SH-SY5Y (cell line): ENCODE data around the gene LRIT3.

ENCODE experiments used
- GATA2 ChIP-seq: IDR thresholded peaks from 2 replicates; pipeline ENCODE4 v1.6.1; 2011; ENCODE audit warnings: mild to moderate bottlenecking, low read depth, low read length
- GATA3 ChIP-seq: IDR thresholded peaks from 2 replicates; pipeline ENCODE4 v1.6.1; 2011; ENCODE audit warnings: low read depth, mild to moderate bottlenecking, low read length, moderate library complexity

The LRIT3 gene

GRCh38 chr4:109873791-109874514 lies 26.0 kb downstream of the LRIT3 start:
- TF ChIP-seq GATA2 (no peak), GATA3 (no peak)

GRCh38 chr4:109875106-109875505 lies 27.2 kb downstream of the LRIT3 start:
- TF ChIP-seq GATA2 (no peak), GATA3 (no peak)

GRCh38 chr4:109876634-109877265 lies 28.8 kb downstream of the LRIT3 start:
- TF ChIP-seq GATA2: no peak
- no peak for TF ChIP-seq GATA3

GRCh38 chr4:109877400-109877799 lies 29.5 kb downstream of the LRIT3 start:
- TF ChIP-seq GATA3: no peak
- TF ChIP-seq GATA2: no peak

- TF ChIP-seq GATA3: no peak
These were observed 30.4 kb downstream of the LRIT3 start for GRCh38 chr4:109878355-109878754.

GRCh38 chr4:109879081-109879480 lies 31.2 kb downstream of the LRIT3 start:
- TF ChIP-seq GATA2: no peak
- no peak for TF ChIP-seq GATA3

- TF ChIP-seq GATA3: no peak
- TF ChIP-seq GATA2: no peak
These were observed 31.9 kb downstream of the LRIT3 start for GRCh38 chr4:109879636-109880314.

- TF ChIP-seq GATA3 (no peak), GATA2 (no peak)
These were observed 38.4 kb downstream of the LRIT3 start for GRCh38 chr4:109886303-109886702.

GRCh38 chr4:109887071-109887470 lies 39.2 kb downstream of the LRIT3 start:
- no peak for TF ChIP-seq GATA2
- no peak for TF ChIP-seq GATA3

- TF ChIP-seq GATA3: no peak
- no peak for TF ChIP-seq GATA2
These were observed 42.2 kb downstream of the LRIT3 start for GRCh38 chr4:109890076-109890475.

- TF ChIP-seq GATA2 (no peak), GATA3 (no peak)
These were observed 54.8 kb downstream of the LRIT3 start for GRCh38 chr4:109902559-109903251.

GRCh38 chr4:109908731-109909130 lies 60.8 kb downstream of the LRIT3 start:
- TF ChIP-seq GATA3: no peak
- TF ChIP-seq GATA2: no peak

GRCh38 chr4:109910256-109910655 lies 62.3 kb downstream of the LRIT3 start:
- TF ChIP-seq GATA3: no peak
- TF ChIP-seq GATA2: no peak

- TF ChIP-seq GATA2: no peak
- no peak for TF ChIP-seq GATA3
These were observed 65.0 kb downstream of the LRIT3 start, which contains the start of gene EGF for GRCh38 chr4:109912706-109913595. Gene EGF, plus strand, starts transcription at chr4:109912883. Its CDS starts 453 bp downstream, at chr4:109913336.
